Lower leg skin (tissue), 3 donors: Measurements from ENCODE around the gene CFAP97D2.

ENCODE experiments used
- POLR2A ChIP-seq, 2 donors: fragments of 450-650 bp; IDR thresholded peaks; one replicate each; pipeline ENCODE4 v1.6.1; 2016 to 2017; ENCODE audit warnings: antibody characterized with exemption in 2 of 2, mild to moderate bottlenecking in 1 of 2, moderate library complexity in 1 of 2
- TF ChIP-seq, protein P1 (sequence below), 3 donors: fragments of 450-650 bp; IDR thresholded peaks; one replicate each; pipeline ENCODE4 v1.5.1; 2016; ENCODE audit warnings: antibody characterized with exemption in 3 of 3, mild to moderate bottlenecking in 3 of 3, moderate library complexity in 2 of 3

DNA sequence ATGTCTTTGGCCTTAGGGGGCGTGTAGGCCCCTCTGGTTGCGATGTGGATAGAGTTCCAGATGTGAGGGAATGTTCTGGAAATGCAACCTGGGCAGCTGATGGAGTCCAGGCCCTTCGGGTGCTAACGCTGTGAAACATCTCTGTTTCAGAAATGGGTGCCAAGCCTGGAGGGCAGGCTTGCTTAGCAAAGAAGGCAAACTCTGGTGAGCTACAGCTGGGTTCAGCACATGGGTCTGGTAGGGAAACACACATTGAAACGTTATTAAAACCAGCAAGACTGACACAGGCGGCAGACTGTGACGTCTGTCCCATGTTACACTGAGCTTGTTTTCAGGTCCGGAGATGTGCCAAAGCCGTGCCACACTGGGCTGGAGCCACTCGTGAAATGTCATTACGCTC lies 47.0 kb downstream of the CFAP97D2 start:
- TF ChIP-seq, protein P1, sequence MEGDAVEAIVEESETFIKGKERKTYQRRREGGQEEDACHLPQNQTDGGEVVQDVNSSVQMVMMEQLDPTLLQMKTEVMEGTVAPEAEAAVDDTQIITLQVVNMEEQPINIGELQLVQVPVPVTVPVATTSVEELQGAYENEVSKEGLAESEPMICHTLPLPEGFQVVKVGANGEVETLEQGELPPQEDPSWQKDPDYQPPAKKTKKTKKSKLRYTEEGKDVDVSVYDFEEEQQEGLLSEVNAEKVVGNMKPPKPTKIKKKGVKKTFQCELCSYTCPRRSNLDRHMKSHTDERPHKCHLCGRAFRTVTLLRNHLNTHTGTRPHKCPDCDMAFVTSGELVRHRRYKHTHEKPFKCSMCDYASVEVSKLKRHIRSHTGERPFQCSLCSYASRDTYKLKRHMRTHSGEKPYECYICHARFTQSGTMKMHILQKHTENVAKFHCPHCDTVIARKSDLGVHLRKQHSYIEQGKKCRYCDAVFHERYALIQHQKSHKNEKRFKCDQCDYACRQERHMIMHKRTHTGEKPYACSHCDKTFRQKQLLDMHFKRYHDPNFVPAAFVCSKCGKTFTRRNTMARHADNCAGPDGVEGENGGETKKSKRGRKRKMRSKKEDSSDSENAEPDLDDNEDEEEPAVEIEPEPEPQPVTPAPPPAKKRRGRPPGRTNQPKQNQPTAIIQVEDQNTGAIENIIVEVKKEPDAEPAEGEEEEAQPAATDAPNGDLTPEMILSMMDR (IDR thresholded peaks at IDR 0.05) = no peak
- no peak for TF ChIP-seq POLR2A (IDR thresholded peaks at IDR 0.05)
